DND-41 (cell line): ENCODE results near the gene RSBN1L.

Source experiments
- ATAC-seq: fragments of 200-7000 bp; cut with Tn5 transposase; 3 replicates; pipeline ENCODE4 v1.9.1; 2021; ENCODE audit warnings: low read depth; ENCODE audit not compliant: insufficient read depth
- DNase-seq: peaks from one replicate; pipeline ENCODE4 v3.0.0-alpha.2; 2020
- H2AFZ ChIP-seq: 2 replicates; pipeline ENCODE4 v1.6.0; 2012; ENCODE audit warnings: low read depth, low read length
- H3K27ac ChIP-seq: 2 replicates; pipeline ENCODE4 v1.5.1; 2012; ENCODE audit warnings: low read length, inconsistent platforms
- H3K27me3 ChIP-seq: fragments of 200-600 bp; sonication (generic); 2 replicates; pipeline ENCODE4 v1.6.0; 2012; ENCODE audit warnings: low read length, mild to moderate bottlenecking, inconsistent platforms; ENCODE audit not compliant: insufficient read depth, poor library complexity
- H3K36me3 ChIP-seq: 2 replicates; pipeline ENCODE4 v1.5.1; 2012; ENCODE audit warnings: low read length, inconsistent platforms; ENCODE audit not compliant: insufficient read depth
- H3K4me1 ChIP-seq: 2 replicates; pipeline ENCODE4 v1.5.1; 2012; ENCODE audit warnings: mild to moderate bottlenecking, low read length; ENCODE audit not compliant: insufficient read depth
- H3K4me2 ChIP-seq: 2 replicates; pipeline ENCODE4 v1.6.0; 2012; ENCODE audit warnings: mild to moderate bottlenecking, moderate library complexity, low read length, inconsistent platforms; ENCODE audit not compliant: insufficient read depth
- H3K4me3 ChIP-seq, 2 experiments: fragments of 200-600 bp in 1 of 2; shearing (Covaris generic) in 1 of 2; 2 replicates each; pipeline ENCODE4 v1.5.1; 2012 to 2016; ENCODE audit warnings: inconsistent platforms in 2 of 2, low read length in 2 of 2, mild to moderate bottlenecking in 2 of 2, low read depth in 1 of 2, moderate library complexity in 1 of 2
- H3K79me2 ChIP-seq: 2 replicates; pipeline ENCODE4 v1.6.0; 2012; ENCODE audit warnings: low read length, inconsistent platforms; ENCODE audit not compliant: insufficient read depth
- H3K9ac ChIP-seq: 2 replicates; pipeline ENCODE4 v1.6.0; 2012; ENCODE audit warnings: low read depth, mild to moderate bottlenecking, inconsistent platforms, low read length, moderate library complexity
- H3K9me3 ChIP-seq: 2 replicates; pipeline ENCODE4 v1.5.1; 2012; ENCODE audit warnings: low read length, moderate library complexity, mild to moderate bottlenecking, inconsistent platforms; ENCODE audit not compliant: insufficient read depth, severe bottlenecking
- H4K20me1 ChIP-seq: 2 replicates; pipeline ENCODE4 v1.6.0; 2012; ENCODE audit warnings: low read length; ENCODE audit not compliant: insufficient read depth
- CTCF ChIP-seq: IDR thresholded peaks from 2 replicates; pipeline ENCODE4 v1.5.1; 2012; ENCODE audit warnings: borderline replicate concordance, low read length, moderate library complexity, mild to moderate bottlenecking; ENCODE audit not compliant: poor library complexity, severe bottlenecking; ENCODE audit errors: extremely low read depth
- EZH2 ChIP-seq: IDR thresholded peaks from 3 replicates; pipeline ENCODE4 v1.6.1; 2012; ENCODE audit warnings: borderline replicate concordance, low read depth, mild to moderate bottlenecking, moderate library complexity, low read length, inconsistent platforms; ENCODE audit not compliant: severe bottlenecking

Gene RSBN1L

GRCh38 chr7:77766801-77767605 is 70.7 kb downstream of the RSBN1L start:
- no peaks in the 10 kb centered on the region for H3K9me3 ChIP-seq
- peaks cover 54% of the 10 kb centered on the region for H3K36me3 ChIP-seq
- peaks cover 12% of the 10 kb centered on the region; the same call in 1 of the 2 replicates for H4K20me1 ChIP-seq
- DNase-seq = no peak
- H3K9ac ChIP-seq = no peak overlapping the region
- H2AFZ ChIP-seq = no peak overlapping the region
- peaks cover 41% of the 10 kb centered on the region for H3K79me2 ChIP-seq
- no peaks in the 10 kb centered on the region for H3K27me3 ChIP-seq
- ATAC-seq = no peak
- H3K4me1 ChIP-seq = no peaks in the 10 kb centered on the region
- TF ChIP-seq EZH2 = no peak
- no peak for TF ChIP-seq CTCF
- no peak overlapping the region for H3K4me3 ChIP-seq
- H3K27ac ChIP-seq = no peak overlapping the region
- H3K4me2 ChIP-seq = no peak overlapping the region

GRCh38 chr7:77770316-77770715 is 74.1 kb downstream of the RSBN1L start:
- TF ChIP-seq EZH2 (no peak), CTCF (no peak)
- no peak for ATAC-seq
- Histone ChIP-seq H3K79me2 (peaks cover 18% of the 10 kb centered on the region), H3K36me3 (peaks cover 86% of the 10 kb centered on the region), H3K9me3 (no peaks in the 10 kb centered on the region), H3K4me3 (no peak overlapping the region), H3K9ac (no peak overlapping the region), H3K27me3 (no peaks in the 10 kb centered on the region), H3K4me1 (no peaks in the 10 kb centered on the region), H4K20me1 (peaks cover 9% of the 10 kb centered on the region; the same call in 1 of the 2 replicates), H3K4me2 (no peak overlapping the region), H3K27ac (no peak overlapping the region), H2AFZ (no peak overlapping the region)
- no peak for DNase-seq

GRCh38 chr7:77771901-77772300 is 75.6 kb downstream of the RSBN1L start:
- ATAC-seq (no peak), DNase-seq (no peak)
- Histone ChIP-seq H3K4me3 (no peak overlapping the region), H3K9ac (no peak overlapping the region), H3K4me2 (no peak overlapping the region), H3K9me3 (no peaks in the 10 kb centered on the region), H3K4me1 (no peaks in the 10 kb centered on the region), H3K36me3 (peaks cover 84% of the 10 kb centered on the region), H3K27ac (no peak overlapping the region), H3K27me3 (no peaks in the 10 kb centered on the region), H4K20me1 (no peaks in the 10 kb centered on the region), H3K79me2 (peaks cover 14% of the 10 kb centered on the region), H2AFZ (no peak overlapping the region)
- TF ChIP-seq CTCF (no peak), EZH2 (no peak)
